Measurements from ENCODE around the gene CCDC126.
"Not testable (repeated sequence)": the region's sequence is repeated elsewhere in the genome, so short reads cannot be mapped to it uniquely, and the experiment has no call there.

The CCDC126 gene

GRCh38 chr7:23664122-23664521, 66.9 kb downstream of the CCDC126 start:
- ChIA-PET POLR2A (no interaction called here), CTCF (no interaction called here)
- no peak for TF ChIP-seq CTCF (IDR thresholded peaks at IDR 0.05; ENCODE audit: control extremely low read depth, extremely low read depth, low read depth, missing control alignments)
- DNase-seq (ENCODE audit: extremely low spot score), result no peak

DNA sequence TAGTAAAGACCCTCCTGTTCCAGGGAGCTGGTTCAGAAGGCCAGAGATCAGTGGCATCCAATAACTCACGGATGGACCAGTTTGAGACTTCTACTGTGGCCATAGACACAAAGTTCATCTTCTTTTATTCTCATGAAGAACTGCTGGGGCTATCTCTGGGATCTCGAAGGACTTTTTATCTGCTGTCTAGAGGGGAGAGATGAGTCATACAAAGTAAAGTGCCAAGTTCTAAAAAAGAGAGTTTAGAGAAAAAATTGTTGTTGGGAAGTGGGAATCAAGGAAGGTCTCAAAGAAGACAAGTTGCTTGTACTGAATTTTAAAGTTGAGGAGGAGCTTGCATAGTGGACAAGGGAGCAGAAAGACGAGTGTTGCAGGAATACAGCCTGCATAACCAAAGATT, 74.9 kb downstream of the CCDC126 start:
- no peak for DNase-seq (ENCODE audit: extremely low spot score)
- POLR2A ChIA-PET, result no interaction called here
- CTCF ChIA-PET, result interaction anchor here (1.5 to 2.4 kb wide), 2 partner anchors 8 to 25 kb away, joined by 3 to 8 read pairs; partner anchors contain the start of gene FAM221A
- no peak for TF ChIP-seq CTCF (IDR thresholded peaks at IDR 0.05; ENCODE audit: control extremely low read depth, extremely low read depth, low read depth, missing control alignments)

- ChIA-PET CTCF (interaction anchor here (1.0 to 10.5 kb wide), 12 partner anchors 8 to 110 kb away, joined by 3 to 112 read pairs (median 4); no protein-coding TSS in a partner anchor), POLR2A (interaction anchor here (1.0 kb wide), 1 partner anchor 1444 kb away, joined by 4 read pairs; no protein-coding TSS in a partner anchor)
- peak; percentile 69 for TF ChIP-seq CTCF (IDR thresholded peaks at IDR 0.05; ENCODE audit: control extremely low read depth, extremely low read depth, low read depth, missing control alignments)
- DNase-seq (ENCODE audit: extremely low spot score), result peak; percentile 87
These were observed 82.8 kb downstream of the CCDC126 start, which contains the start of gene FAM221A for GRCh38 chr7:23679898-23680413. FAM221A (plus strand) TSS chr7:23680199; CDS start chr7:23680219, 20 bp downstream.

- ChIA-PET POLR2A (interaction anchor here (1.0 kb wide), 1 partner anchor 1443 kb away, joined by 4 read pairs; no protein-coding TSS in a partner anchor), CTCF (interaction anchor here (0.9 to 10.5 kb wide), 13 partner anchors 9 to 136 kb away, joined by 3 to 112 read pairs (median 4); partner anchors contain the start of gene STK31)
- DNase-seq (ENCODE audit: extremely low spot score), result peak; percentile 50
- no peak for TF ChIP-seq CTCF (IDR thresholded peaks at IDR 0.05; ENCODE audit: control extremely low read depth, extremely low read depth, low read depth, missing control alignments)
These were observed 83.5 kb downstream of the CCDC126 start for GRCh38 chr7:23680414-23681405.

DNA sequence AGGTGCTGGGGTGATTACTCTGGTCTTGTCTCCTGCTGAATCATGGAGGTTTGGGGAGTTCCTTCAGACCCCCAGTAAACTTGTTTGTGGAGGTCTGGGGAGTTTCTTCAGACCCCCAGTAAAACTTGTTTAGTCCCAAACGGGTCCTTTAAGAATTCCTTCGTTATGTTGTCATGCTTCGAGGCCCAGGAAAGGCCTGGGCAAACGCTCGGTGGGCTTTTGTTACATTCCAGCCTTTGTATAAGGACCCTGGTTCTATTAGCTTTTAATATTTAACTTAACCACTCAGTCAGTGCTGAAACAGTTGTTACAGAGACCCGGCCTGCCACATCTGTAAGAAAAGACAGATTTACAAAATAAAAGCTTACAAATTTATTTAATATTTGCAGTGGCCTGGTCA, 86.9 kb downstream of the CCDC126 start:
- DNase-seq (ENCODE audit: extremely low spot score); POLR2A ChIA-PET: not testable (repeated sequence)
- CTCF ChIA-PET, result interaction anchor here (1.1 to 10.5 kb wide), 6 partner anchors 13 to 137 kb away, joined by 3 to 112 read pairs (median 4); no protein-coding TSS in a partner anchor

DNA sequence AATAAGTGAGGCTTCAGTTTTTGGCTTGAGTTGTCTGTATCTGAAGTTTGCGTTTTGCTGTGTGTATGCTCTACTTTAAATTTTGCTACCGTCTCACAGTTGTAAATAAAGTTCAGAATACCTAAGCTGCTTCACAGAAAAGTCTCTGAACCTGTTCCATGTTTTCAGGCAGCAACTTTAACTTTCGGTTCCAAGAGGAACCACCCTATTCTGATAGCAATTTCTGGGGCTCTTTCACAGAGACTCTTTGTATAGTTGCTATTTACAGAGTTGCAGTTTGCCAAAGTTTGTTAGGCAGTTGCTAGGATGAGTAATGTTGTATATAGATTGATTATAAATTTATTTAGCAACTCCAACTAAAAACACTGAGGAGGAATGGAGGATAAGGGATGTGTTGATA, 88.5 kb downstream of the CCDC126 start:
- CTCF ChIA-PET, result interaction anchor here (1.1 to 10.5 kb wide), 4 partner anchors 11 to 115 kb away, joined by 3 to 112 read pairs (median 6); no protein-coding TSS in a partner anchor

More for the DNA sequence above, 88.5 kb downstream of the CCDC126 start:
- POLR2A ChIA-PET, result no interaction called here
- no peak for DNase-seq (ENCODE audit: extremely low spot score)
- no peak for TF ChIP-seq CTCF (IDR thresholded peaks at IDR 0.05; ENCODE audit: control extremely low read depth, extremely low read depth, low read depth, missing control alignments)
